Erythroblast (primary cell): ENCODE results near the gene HMOX1.

Experiments used
- GATA1 ChIP-seq: IDR thresholded peaks from 2 replicates; pipeline ENCODE4 v1.6.1; 2011; ENCODE audit warnings: low read depth, mild to moderate bottlenecking, control low read depth, low read length, moderate library complexity
- POLR2A ChIP-seq: IDR thresholded peaks from 2 replicates; pipeline ENCODE4 v1.6.1; 2011; ENCODE audit warnings: mild to moderate bottlenecking, low read length

DNA sequence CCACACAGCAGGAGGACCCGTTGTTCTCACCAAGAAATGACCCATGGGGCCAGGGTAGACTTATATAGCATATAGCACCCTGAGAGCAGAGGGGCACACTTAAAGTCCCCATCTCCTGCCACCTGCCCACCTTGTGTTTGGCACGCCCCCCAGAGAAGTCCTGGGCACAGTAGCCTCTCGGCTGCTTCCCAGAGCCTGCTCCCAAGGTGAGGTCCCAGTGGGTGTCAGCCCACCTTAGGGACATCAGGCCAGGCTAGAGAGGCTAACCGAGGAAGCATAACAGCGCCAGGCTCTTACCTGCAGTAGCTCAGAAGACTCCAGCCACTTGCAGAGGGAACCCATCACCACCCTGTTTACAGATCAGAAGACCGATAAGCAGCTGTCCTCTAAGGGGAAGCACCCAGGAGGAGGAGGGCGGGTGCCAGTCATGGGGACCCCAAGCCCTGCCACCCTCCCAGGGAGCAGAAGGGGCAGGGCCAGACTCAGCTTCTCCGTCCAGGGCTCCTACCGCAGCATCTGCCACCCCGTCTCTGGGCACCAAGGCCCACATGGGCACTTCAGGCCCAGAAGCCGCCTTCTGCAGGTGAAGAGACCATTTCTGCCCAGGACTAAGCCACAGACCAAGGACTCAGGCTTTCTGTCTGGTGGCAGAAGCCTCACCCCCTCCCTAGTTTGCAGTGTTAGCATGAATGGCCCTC is 34.9 kb upstream of the HMOX1 start:
- TF ChIP-seq POLR2A: no peak
- TF ChIP-seq GATA1: no peak
